Ishikawa (cell line): ENCODE data around the gene NKX1-1.

ENCODE experiments used
- CEBPB ChIP-seq: IDR thresholded peaks from 2 replicates; pipeline ENCODE4 v1.6.1; 2012
- CREB1 ChIP-seq: IDR thresholded peaks from 2 replicates; pipeline ENCODE4 v1.6.1; 2012; ENCODE audit warnings: low read depth
- EGR1 ChIP-seq: IDR thresholded peaks from 2 replicates; pipeline ENCODE4 v1.6.1; 2012
- EP300 ChIP-seq: IDR thresholded peaks from 2 replicates; pipeline ENCODE4 v1.6.1; 2012; ENCODE audit warnings: borderline replicate concordance
- FOXM1 ChIP-seq: IDR thresholded peaks from 2 replicates; pipeline ENCODE4 v1.6.1; 2012; ENCODE audit warnings: low read depth, borderline replicate concordance
- NFIC ChIP-seq: IDR thresholded peaks from 2 replicates; pipeline ENCODE4 v1.6.1; 2012
- RAD21 ChIP-seq: IDR thresholded peaks from 2 replicates; pipeline ENCODE4 v1.6.1; 2012; ENCODE audit warnings: low read depth
- REST ChIP-seq: IDR thresholded peaks from 2 replicates; pipeline ENCODE4 v1.6.1; 2012; ENCODE audit warnings: low read depth, mild to moderate bottlenecking
- TAF1 ChIP-seq: IDR thresholded peaks from 2 replicates; pipeline ENCODE4 v1.6.1; 2012; ENCODE audit warnings: low read depth, mild to moderate bottlenecking
- TCF12 ChIP-seq: IDR thresholded peaks from 2 replicates; pipeline ENCODE4 v1.6.1; 2012; ENCODE audit warnings: low read depth
- TEAD4 ChIP-seq: IDR thresholded peaks from 2 replicates; pipeline ENCODE4 v1.6.1; 2012
- YY1 ChIP-seq: IDR thresholded peaks from 2 replicates; pipeline ENCODE4 v1.6.1; 2012; ENCODE audit warnings: low read depth
- ZBTB7A ChIP-seq: IDR thresholded peaks from 2 replicates; pipeline ENCODE4 v1.6.1; 2012; ENCODE audit warnings: low read depth
- TF ChIP-seq, protein P1 (sequence below): IDR thresholded peaks from 2 replicates; pipeline ENCODE4 v1.6.1; 2012
- TF ChIP-seq, protein P2 (sequence below): IDR thresholded peaks from 2 replicates; pipeline ENCODE4 v1.6.1; 2012

The NKX1-1 gene

DNA sequence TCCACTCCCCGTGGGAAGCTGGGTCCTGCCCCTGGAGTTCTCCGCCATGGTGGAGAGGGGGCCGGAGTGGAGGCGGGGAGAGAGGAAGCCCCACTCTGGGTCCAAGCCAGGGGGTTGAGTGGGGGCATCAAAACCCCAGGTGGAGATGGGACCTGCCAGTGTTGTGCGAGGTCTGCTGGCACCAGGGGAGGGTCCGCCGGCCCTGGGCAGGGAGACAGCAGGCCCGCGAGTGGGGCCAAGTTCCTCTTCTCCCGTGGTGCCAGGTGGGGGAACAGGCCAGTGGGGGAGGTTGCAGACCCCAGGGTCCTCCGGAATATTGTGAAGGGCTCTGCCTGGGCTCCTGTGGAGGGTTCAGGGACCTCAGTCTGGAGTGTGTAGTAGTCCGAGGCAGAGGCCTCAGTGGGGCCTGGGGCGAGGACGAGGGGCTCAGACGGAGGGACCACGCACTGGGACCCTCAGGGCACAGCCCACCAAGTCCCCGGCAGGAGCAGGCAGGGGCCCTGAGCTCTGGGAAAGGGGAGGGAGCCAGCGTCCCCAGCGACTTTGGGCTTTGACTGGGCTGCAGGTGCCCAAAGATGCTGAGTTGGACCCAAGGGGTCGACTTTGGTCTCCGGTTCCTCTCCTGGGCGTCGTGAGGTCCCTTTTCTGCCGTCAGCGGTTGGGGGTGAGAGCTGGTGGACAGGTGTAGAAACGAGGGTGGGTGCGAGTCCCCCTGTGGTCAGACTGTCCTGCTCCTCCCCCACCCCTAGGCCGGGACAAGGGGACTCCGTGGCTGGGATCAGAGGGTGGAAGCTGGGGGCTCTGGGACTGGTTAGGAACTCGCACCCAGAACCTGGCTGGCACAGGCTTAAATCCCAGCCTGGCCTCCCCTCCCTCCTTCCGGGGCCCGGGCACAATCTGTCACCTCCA lies 43.8 kb upstream of the NKX1-1 start:
- TF ChIP-seq CREB1 (no peak), NFIC (no peak), TAF1 (no peak), EP300 (no peak), ZBTB7A (no peak), TCF12 (no peak), REST (no peak), FOXM1 (no peak), TEAD4 (no peak), CEBPB (no peak), YY1 (no peak), RAD21 (no peak), EGR1 (no peak)
- TF ChIP-seq, protein P1, sequence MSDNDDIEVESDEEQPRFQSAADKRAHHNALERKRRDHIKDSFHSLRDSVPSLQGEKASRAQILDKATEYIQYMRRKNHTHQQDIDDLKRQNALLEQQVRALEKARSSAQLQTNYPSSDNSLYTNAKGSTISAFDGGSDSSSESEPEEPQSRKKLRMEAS, result no peak
- TF ChIP-seq, protein P2, sequence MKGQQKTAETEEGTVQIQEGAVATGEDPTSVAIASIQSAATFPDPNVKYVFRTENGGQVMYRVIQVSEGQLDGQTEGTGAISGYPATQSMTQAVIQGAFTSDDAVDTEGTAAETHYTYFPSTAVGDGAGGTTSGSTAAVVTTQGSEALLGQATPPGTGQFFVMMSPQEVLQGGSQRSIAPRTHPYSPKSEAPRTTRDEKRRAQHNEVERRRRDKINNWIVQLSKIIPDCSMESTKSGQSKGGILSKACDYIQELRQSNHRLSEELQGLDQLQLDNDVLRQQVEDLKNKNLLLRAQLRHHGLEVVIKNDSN, result no peak

GRCh38 chr4:1449475-1449832 lies 43.2 kb upstream of the NKX1-1 start:
- TF ChIP-seq ZBTB7A, result no peak
- no peak for TF ChIP-seq RAD21
- TF ChIP-seq NFIC, result no peak
- no peak for TF ChIP-seq TEAD4
- TF ChIP-seq TAF1, result no peak
- no peak for TF ChIP-seq REST
- TF ChIP-seq CREB1, result no peak
- no peak for TF ChIP-seq TCF12
- TF ChIP-seq YY1, result no peak
- no peak for TF ChIP-seq EP300

DNA sequence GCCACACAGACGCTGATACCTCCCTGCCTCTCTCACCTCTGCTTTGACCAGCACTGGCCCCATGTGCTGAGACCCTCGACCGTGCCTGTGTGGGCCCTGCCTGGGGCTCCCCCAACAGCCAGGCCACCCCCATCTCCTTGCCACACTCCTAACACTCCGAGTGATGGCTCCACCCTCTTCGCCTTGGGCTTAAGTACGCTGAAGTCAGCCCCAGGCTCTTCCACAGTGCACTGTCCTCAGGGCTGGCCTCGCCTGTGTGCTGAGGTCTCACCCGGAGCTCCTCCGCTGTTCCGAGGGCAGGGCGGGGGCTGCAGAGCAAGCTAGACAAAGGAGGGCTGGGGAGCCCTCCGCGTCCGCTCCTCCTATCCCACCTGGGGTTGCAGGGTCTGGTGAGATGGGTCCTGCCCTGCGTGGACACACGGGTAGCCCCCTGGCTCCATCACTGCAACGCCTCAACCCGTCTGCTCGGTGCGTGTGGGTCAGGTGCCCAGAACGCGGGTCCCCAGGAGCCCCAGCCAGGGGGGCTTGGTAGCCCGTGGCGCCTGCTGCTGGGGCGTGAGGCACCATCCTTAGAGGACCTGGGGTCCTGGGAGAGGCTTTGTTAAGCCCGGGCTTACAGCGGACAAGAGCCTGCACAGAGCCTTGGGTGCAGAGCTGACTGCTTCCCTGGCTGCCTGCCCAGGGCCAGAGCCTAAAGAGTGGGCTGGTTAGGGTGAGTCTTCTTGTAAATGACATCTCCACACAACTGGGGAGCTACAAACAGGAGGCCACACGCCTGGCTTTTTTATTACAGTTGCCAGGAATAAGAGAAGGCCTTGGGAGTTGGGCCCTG lies 42.6 kb upstream of the NKX1-1 start:
- no peak for TF ChIP-seq TCF12
- TF ChIP-seq FOXM1, result no peak
- TF ChIP-seq EGR1, result no peak
- TF ChIP-seq, protein P1, result no peak
- no peak for TF ChIP-seq RAD21
- TF ChIP-seq CREB1, result no peak
- no peak for TF ChIP-seq REST
- no peak for TF ChIP-seq TEAD4
- TF ChIP-seq YY1, result no peak
- no peak for TF ChIP-seq NFIC
- TF ChIP-seq TAF1, result no peak
- TF ChIP-seq EP300, result no peak
- TF ChIP-seq, protein P2, result no peak
- no peak for TF ChIP-seq CEBPB
- TF ChIP-seq ZBTB7A, result no peak
